ENCODE measurements around the gene BCL11A. TPM values are rescaled to one million over a fixed set of nuclear protein-coding genes. Genes with fewer than 3 reads are reported as not detected.

The BCL11A gene
- total RNA-seq, 1 experiment from 2014 or later = 1.3 TPM

- Histone ChIP-seq H3K9me3 (ENCODE audit: low read depth, low read length, poor library complexity, severe bottlenecking) (no peaks in the 10 kb centered on the region), H3K27ac (ENCODE audit: low read depth, low read length, poor library complexity, severe bottlenecking) (no peak overlapping the region), H3K4me3 (ENCODE audit: low read depth, low read length, poor library complexity, severe bottlenecking) (no peak overlapping the region), H3K36me3 (ENCODE audit: insufficient read depth, low read length, poor library complexity, severe bottlenecking) (no peaks in the 10 kb centered on the region), H3K27me3 (replicated peaks; ENCODE audit: insufficient read depth, low read depth, low read length, poor library complexity) (peaks cover 4% of the 10 kb centered on the region), H3K4me1 (ENCODE audit: insufficient read depth, low read length, poor library complexity, severe bottlenecking) (no peaks in the 10 kb centered on the region)
- BruUV-seq (replicated peaks) = no TSS peak
- intact Hi-C loops (cut with micrococcal nuclease; ENCODE audit: unreplicated experiment) = no loop called here
- TF ChIP-seq EZH2 (IDR thresholded peaks at IDR 0.05; ENCODE audit: borderline replicate concordance, low read depth, low read length, poor library complexity, severe bottlenecking) (no peak), CTCF (conservative IDR thresholded peaks at IDR 0.05; ENCODE audit: low read depth, low read length) (no peak)
- ChIA-PET POLR2A (ENCODE audit: low non-redundant PET) (no interaction called here), CTCF (no interaction called here)
- no peak for DNase-seq (ENCODE audit: low spot score)
Observed at GRCh38 chr2:60416221-60417008, 137.0 kb downstream of the BCL11A start.

GRCh38 chr2:60415814-60416213 lies 137.6 kb downstream of the BCL11A start:
- no peak for DNase-seq (ENCODE audit: low spot score)
- BruUV-seq (replicated peaks) = no TSS peak
- Histone ChIP-seq H3K27me3 (replicated peaks; ENCODE audit: insufficient read depth, low read depth, low read length, poor library complexity) (peaks cover 7% of the 10 kb centered on the region), H3K27ac (ENCODE audit: low read depth, low read length, poor library complexity, severe bottlenecking) (no peak overlapping the region), H3K9me3 (ENCODE audit: low read depth, low read length, poor library complexity, severe bottlenecking) (no peaks in the 10 kb centered on the region), H3K36me3 (ENCODE audit: insufficient read depth, low read length, poor library complexity, severe bottlenecking) (no peaks in the 10 kb centered on the region), H3K4me1 (ENCODE audit: insufficient read depth, low read length, poor library complexity, severe bottlenecking) (no peaks in the 10 kb centered on the region), H3K4me3 (ENCODE audit: low read depth, low read length, poor library complexity, severe bottlenecking) (no peak overlapping the region)
- POLR2A ChIA-PET (ENCODE audit: low non-redundant PET) = no interaction called here
- TF ChIP-seq CTCF (conservative IDR thresholded peaks at IDR 0.05; ENCODE audit: low read depth, low read length) = no peak
- no peak for TF ChIP-seq EZH2 (IDR thresholded peaks at IDR 0.05; ENCODE audit: borderline replicate concordance, low read depth, low read length, poor library complexity, severe bottlenecking)
- intact Hi-C loops (cut with micrococcal nuclease; ENCODE audit: unreplicated experiment) = no loop called here
- CTCF ChIA-PET = no interaction called here

- Histone ChIP-seq H3K27me3 (replicated peaks; ENCODE audit: insufficient read depth, low read depth, low read length, poor library complexity) (peaks cover 14% of the 10 kb centered on the region), H3K36me3 (ENCODE audit: insufficient read depth, low read length, poor library complexity, severe bottlenecking) (no peaks in the 10 kb centered on the region), H3K4me3 (ENCODE audit: low read depth, low read length, poor library complexity, severe bottlenecking) (no peak overlapping the region), H3K9me3 (ENCODE audit: low read depth, low read length, poor library complexity, severe bottlenecking) (no peaks in the 10 kb centered on the region), H3K27ac (ENCODE audit: low read depth, low read length, poor library complexity, severe bottlenecking) (no peak overlapping the region), H3K4me1 (ENCODE audit: insufficient read depth, low read length, poor library complexity, severe bottlenecking) (no peaks in the 10 kb centered on the region)
- no TSS peak for BruUV-seq (replicated peaks)
- TF ChIP-seq CTCF (conservative IDR thresholded peaks at IDR 0.05; ENCODE audit: low read depth, low read length) (no peak), EZH2 (IDR thresholded peaks at IDR 0.05; ENCODE audit: borderline replicate concordance, low read depth, low read length, poor library complexity, severe bottlenecking) (no peak)
- peak; percentile 38 for DNase-seq (ENCODE audit: low spot score)
- POLR2A ChIA-PET (ENCODE audit: low non-redundant PET) = no interaction called here
- intact Hi-C loops (cut with micrococcal nuclease; ENCODE audit: unreplicated experiment) = no loop called here
- CTCF ChIA-PET = no interaction called here
Observed at GRCh38 chr2:60414495-60415138, 138.8 kb downstream of the BCL11A start.

Measured in A673 (cell line).